CD4-positive, alpha-beta T cell treated with Interleukin-12 subunit alpha and Interleukin-12 subunit beta, for 1 hour (primary cell): Measurements from ENCODE around the gene ATG7.
"Not testable (repeated sequence)": the region's sequence is repeated elsewhere in the genome, so short reads cannot be mapped to it uniquely, and the experiment has no call there.

Experiments
- DNase-seq: peaks from one replicate; pipeline ENCODE4 v3.0.0-alpha.2; 2020

ATG7 gene

GRCh38 chr3:11304175-11304574, 32.0 kb downstream of the ATG7 start:
- DNase-seq, result no peak

- DNase-seq, result no peak
Observed at GRCh38 chr3:11305509-11305908, 33.3 kb downstream of the ATG7 start.

- peak; percentile 35 for DNase-seq
Observed at GRCh38 chr3:11306817-11307589, 34.8 kb downstream of the ATG7 start.

GRCh38 chr3:11307830-11308432, 35.7 kb downstream of the ATG7 start:
- DNase-seq, result no peak

GRCh38 chr3:11310258-11310657, 38.1 kb downstream of the ATG7 start:
- no peak for DNase-seq

- no peak for DNase-seq
Observed at GRCh38 chr3:11312166-11312565, 40.0 kb downstream of the ATG7 start.

- DNase-seq, result no peak
Observed at GRCh38 chr3:11317300-11317699, 45.1 kb downstream of the ATG7 start.

GRCh38 chr3:11322931-11323330, 50.7 kb downstream of the ATG7 start:
- DNase-seq, result no peak

- no peak for DNase-seq
Observed at GRCh38 chr3:11323813-11324212, 51.6 kb downstream of the ATG7 start.

- DNase-seq, result no peak
Observed at GRCh38 chr3:11327619-11328018, 55.4 kb downstream of the ATG7 start.

GRCh38 chr3:11328196-11328945, 56.2 kb downstream of the ATG7 start:
- no peak for DNase-seq

- DNase-seq, result no peak
Observed at GRCh38 chr3:11329777-11330176, 57.6 kb downstream of the ATG7 start.

- no peak for DNase-seq
Observed at GRCh38 chr3:11331101-11331500, 58.9 kb downstream of the ATG7 start.

GRCh38 chr3:11335056-11335608, 62.9 kb downstream of the ATG7 start:
- DNase-seq, result peak; percentile 67

GRCh38 chr3:11339541-11339940, 67.3 kb downstream of the ATG7 start:
- DNase-seq, result no peak

GRCh38 chr3:11346416-11346815, 74.2 kb downstream of the ATG7 start:
- no peak for DNase-seq

- not testable (repeated sequence) for DNase-seq
Observed at GRCh38 chr3:11348877-11349276, 76.7 kb downstream of the ATG7 start.

- no peak for DNase-seq
Observed at GRCh38 chr3:11349446-11349845, 77.2 kb downstream of the ATG7 start.

- DNase-seq, result no peak
Observed at GRCh38 chr3:11350374-11350773, 78.2 kb downstream of the ATG7 start.

- no peak for DNase-seq
Observed at GRCh38 chr3:11351451-11351850, 79.3 kb downstream of the ATG7 start.

GRCh38 chr3:11356269-11356668, 84.1 kb downstream of the ATG7 start:
- DNase-seq, result no peak

- DNase-seq, result no peak
Observed at GRCh38 chr3:11362600-11362999, 90.4 kb downstream of the ATG7 start.

GRCh38 chr3:11363715-11364114, 91.5 kb downstream of the ATG7 start:
- no peak for DNase-seq

GRCh38 chr3:11364181-11364580, 92.0 kb downstream of the ATG7 start:
- DNase-seq, result no peak
